Esophagus (tissue), 2 donors: ENCODE measurements around the gene SRP14. TPM values are rescaled to one million over a fixed set of nuclear protein-coding genes. Genes with fewer than 3 reads are reported as not detected.
"Not testable (repeated sequence)": the region's sequence is repeated elsewhere in the genome, so short reads cannot be mapped to it uniquely, and the experiment has no call there.

Experiments
- H3K27ac ChIP-seq, 2 donors: one replicate each; pipeline ENCODE4 v1.5.1; 2013; ENCODE audit warnings: low read depth in 2 of 2, mild to moderate bottlenecking in 2 of 2, inconsistent platforms in 1 of 2, low read length in 1 of 2, moderate library complexity in 1 of 2
- H3K27me3 ChIP-seq, 2 donors: one replicate each; pipeline ENCODE4 v1.6.1; 2013; ENCODE audit warnings: low read length in 2 of 2, control low read depth in 1 of 2, mild to moderate bottlenecking in 1 of 2; ENCODE audit not compliant: insufficient read depth in 2 of 2, control insufficient read depth in 1 of 2
- H3K36me3 ChIP-seq, 2 donors: one replicate each; pipeline ENCODE4 v1.6.1; 2013; ENCODE audit warnings: low read length in 1 of 2; ENCODE audit not compliant: control insufficient read depth in 2 of 2, insufficient read depth in 2 of 2
- H3K4me1 ChIP-seq, 2 donors: one replicate each; pipeline ENCODE4 v1.6.1; 2013; ENCODE audit warnings: low read length in 1 of 2; ENCODE audit not compliant: control insufficient read depth in 2 of 2, insufficient read depth in 2 of 2
- H3K4me3 ChIP-seq, 2 donors: one replicate each; pipeline ENCODE4 v1.5.1; 2013; ENCODE audit warnings: low read length in 2 of 2, mild to moderate bottlenecking in 2 of 2, low read depth in 1 of 2, moderate library complexity in 1 of 2
- H3K9me3 ChIP-seq, 2 donors: one replicate each; pipeline ENCODE4 v1.6.1; 2013; ENCODE audit warnings: mild to moderate bottlenecking in 2 of 2, low read depth in 1 of 2, low read length in 1 of 2, moderate library complexity in 1 of 2; ENCODE audit not compliant: control insufficient read depth in 2 of 2, insufficient read depth in 1 of 2
- WGBS, 2 donors: extraction: QIAGEN DNeasy Blood & Tissue Kit; methylation state at CpG; one replicate each; pipeline ENCODE4 v1.1.7; 2013; 5-methylcytosine and 5-hydroxymethylcytosine counted together
- polyA plus RNA-seq, 2 donors: library from polyadenylated mRNA; stranded (reverse); fragments of 200-250 nt; gene quantifications; one replicate each; pipeline ENCODE4 v1.2.3, GENCODE V29; 2013
- donor health status: healthy with polysubstance abuse.
- donor health status: Bipolar disorder and iron deficiency.

The SRP14 gene
- polyA plus RNA-seq, 2 donors = 257 to 441 TPM

- Histone ChIP-seq H3K9me3 (no peaks in the 10 kb centered on the region), H3K36me3 (peaks cover 3 to 4% of the 10 kb centered on the region in 2 donors), H3K4me1 (no peaks in the 10 kb centered on the region), H3K4me3 (no peak overlapping the region), H3K27me3 (no peaks in the 10 kb centered on the region), H3K27ac (no peak overlapping the region)
- WGBS, 2 donors = 76 to 86% methylated on average over 6 of the region's 6 CpGs
Observed at GRCh38 chr15:40032125-40032839, 6.7 kb downstream of the SRP14 start.

- no peaks in the 10 kb centered on the region for H3K9me3 ChIP-seq
- H3K4me3 ChIP-seq = no peak overlapping the region
- H3K4me1 ChIP-seq = no peaks in the 10 kb centered on the region
- H3K27ac ChIP-seq = no peak overlapping the region
- no peaks in the 10 kb centered on the region for H3K27me3 ChIP-seq
- 89 to 94% methylated on average over 3 of the region's 3 CpGs for WGBS, 2 donors
- peaks cover 2 to 3% of the 10 kb centered on the region in 2 donors for H3K36me3 ChIP-seq
Observed at GRCh38 chr15:40031300-40031699, 7.7 kb downstream of the SRP14 start.

GRCh38 chr15:40029979-40030893 is 8.7 kb downstream of the SRP14 start:
- Histone ChIP-seq H3K9me3 (no peaks in the 10 kb centered on the region), H3K27me3 (no peaks in the 10 kb centered on the region), H3K4me1 (no peaks in the 10 kb centered on the region), H3K36me3 (peaks cover 0 to 4% of the 10 kb centered on the region in 2 donors), H3K27ac (no peak overlapping the region), H3K4me3 (no peak overlapping the region)
- 75 to 77% methylated on average over 7 of the region's 7 CpGs for WGBS, 2 donors

- H3K36me3 ChIP-seq = peaks cover 5 to 7% of the 10 kb centered on the region in 2 donors
- H3K9me3 ChIP-seq = no peaks in the 10 kb centered on the region
- no peak overlapping the region for H3K27ac ChIP-seq
- no peak overlapping the region for H3K4me3 ChIP-seq
- whole genome bisulfite sequencing, 2 donors = 50 to 61% methylated on average over 3 of the region's 3 CpGs
- no peaks in the 10 kb centered on the region for H3K27me3 ChIP-seq
- H3K4me1 ChIP-seq = no peaks in the 10 kb centered on the region
Observed at GRCh38 chr15:40028853-40029252, 10.1 kb downstream of the SRP14 start.

GRCh38 chr15:40028193-40028592 is 10.8 kb downstream of the SRP14 start:
- WGBS, 2 donors = 81 to 86% methylated on average over 3 of the region's 3 CpGs
- Histone ChIP-seq H3K9me3 (no peaks in the 10 kb centered on the region), H3K36me3 (peaks cover 5 to 7% of the 10 kb centered on the region in 2 donors), H3K27me3 (no peaks in the 10 kb centered on the region), H3K4me3 (no peak overlapping the region), H3K27ac (no peak overlapping the region), H3K4me1 (no peaks in the 10 kb centered on the region)

- H3K4me3 ChIP-seq = no peak overlapping the region
- 77% methylated on average over 4 of the region's 4 CpGs for WGBS, 2 donors
- H3K36me3 ChIP-seq = peaks cover 10 to 13% of the 10 kb centered on the region in 2 donors
- no peak overlapping the region for H3K27ac ChIP-seq
- peaks cover 0 to 7% of the 10 kb centered on the region in 2 donors for H3K9me3 ChIP-seq
- no peaks in the 10 kb centered on the region for H3K27me3 ChIP-seq
- no peaks in the 10 kb centered on the region for H3K4me1 ChIP-seq
Observed at GRCh38 chr15:40016224-40016865, 22.6 kb downstream of the SRP14 start.

- no peak overlapping the region for H3K4me3 ChIP-seq
- peaks cover 0 to 7% of the 10 kb centered on the region in 2 donors for H3K9me3 ChIP-seq
- no peak overlapping the region for H3K27ac ChIP-seq
- WGBS, 2 donors = 99 to 100% methylated on average over 3 of the region's 3 CpGs
- H3K27me3 ChIP-seq = no peaks in the 10 kb centered on the region
- H3K36me3 ChIP-seq = peaks cover 5 to 8% of the 10 kb centered on the region in 2 donors
- H3K4me1 ChIP-seq = no peaks in the 10 kb centered on the region
Observed at GRCh38 chr15:40014390-40014789, 24.6 kb downstream of the SRP14 start.

GRCh38 chr15:40013372-40013771 is 25.6 kb downstream of the SRP14 start:
- H3K27me3 ChIP-seq, H3K4me3 ChIP-seq, H3K4me1 ChIP-seq, H3K9me3 ChIP-seq, H3K27ac ChIP-seq: not testable (repeated sequence)
- peaks cover 4 to 11% of the 10 kb centered on the region in 2 donors for H3K36me3 ChIP-seq
- WGBS, 2 donors = 95 to 97% methylated on average over 6 of the region's 6 CpGs

GRCh38 chr15:40011303-40011702 is 27.7 kb downstream of the SRP14 start:
- Histone ChIP-seq H3K27ac (no peak overlapping the region), H3K4me1 (no peaks in the 10 kb centered on the region), H3K36me3 (peaks cover 10 to 18% of the 10 kb centered on the region in 2 donors), H3K9me3 (peaks cover 0 to 7% of the 10 kb centered on the region in 2 donors), H3K27me3 (no peaks in the 10 kb centered on the region), H3K4me3 (no peak overlapping the region)
- 92 to 96% methylated on average over 4 of the region's 4 CpGs for WGBS, 2 donors
